Osteoblast (primary cell): ENCODE results near the gene PTPRD. TPM values are rescaled to one million over a fixed set of nuclear protein-coding genes. Genes with fewer than 3 reads are reported as not detected.

Experiments
- DNase-seq: peaks from one replicate; pipeline ENCODE4 v3.0.0; 2011; ENCODE audit warnings: low spot score, mixed read lengths; ENCODE audit not compliant: insufficient read length; ENCODE audit errors: missing footprints
- H2AFZ ChIP-seq: 2 replicates; pipeline ENCODE4 v1.6.0; 2011; ENCODE audit warnings: mild to moderate bottlenecking, low read length
- H3K27ac ChIP-seq: 2 replicates; pipeline ENCODE4 v1.5.1; 2011; ENCODE audit warnings: mild to moderate bottlenecking, low read depth, low read length, moderate library complexity
- H3K27me3 ChIP-seq: 2 replicates; pipeline ENCODE4 v1.6.0; 2012; ENCODE audit warnings: mild to moderate bottlenecking, control low read depth, inconsistent platforms, low read length, moderate library complexity; ENCODE audit not compliant: insufficient read depth
- H3K36me3 ChIP-seq: 2 replicates; pipeline ENCODE4 v1.5.1; 2011; ENCODE audit warnings: mild to moderate bottlenecking, low read length, control low read depth, moderate library complexity; ENCODE audit not compliant: insufficient read depth
- H3K4me1 ChIP-seq: 2 replicates; pipeline ENCODE4 v1.5.1; 2011; ENCODE audit warnings: mild to moderate bottlenecking, low read length, control low read depth, moderate library complexity; ENCODE audit not compliant: insufficient read depth
- H3K4me2 ChIP-seq: 2 replicates; pipeline ENCODE4 v1.6.0; 2011; ENCODE audit warnings: mild to moderate bottlenecking, low read length; ENCODE audit not compliant: insufficient read depth
- H3K4me3 ChIP-seq: fragments of 200-600 bp; sonication (generic); 3 replicates; pipeline ENCODE4 v1.5.1; 2012; ENCODE audit warnings: mild to moderate bottlenecking, low read length, inconsistent platforms; ENCODE audit not compliant: insufficient read depth
- H3K79me2 ChIP-seq: 2 replicates; pipeline ENCODE4 v1.6.0; 2012; ENCODE audit warnings: mild to moderate bottlenecking, low read length, control low read depth, inconsistent platforms; ENCODE audit not compliant: insufficient read depth
- H3K9me3 ChIP-seq: 2 replicates; pipeline ENCODE4 v1.5.1; 2011; ENCODE audit warnings: low read depth, low read length, control low read depth
- H4K20me1 ChIP-seq: 2 replicates; pipeline ENCODE4 v1.6.0; 2012; ENCODE audit warnings: mild to moderate bottlenecking, low read length, control low read depth; ENCODE audit not compliant: insufficient read depth
- total RNA-seq: library from RNA; depleted of rRNA; stranded (reverse); fragments of >200 nt; gene quantifications from 2 replicates; pipeline ENCODE4 v1.2.3, GENCODE V29; 2012
- TF ChIP-seq, protein P1 (sequence below): IDR thresholded peaks from 2 replicates; pipeline ENCODE4 v1.5.1; 2011; ENCODE audit warnings: mild to moderate bottlenecking, low read depth, low read length, moderate library complexity; ENCODE audit errors: extremely low read depth

Gene PTPRD
- total RNA-seq, 1 donor: 23.9 TPM

- Histone ChIP-seq H3K79me2 (no peaks in the 10 kb centered on the region), H3K4me1 (no peaks in the 10 kb centered on the region), H3K36me3 (no peaks in the 10 kb centered on the region), H3K27ac (no peak overlapping the region), H3K9me3 (peaks cover 6% of the 10 kb centered on the region), H2AFZ (no peak overlapping the region), H3K27me3 (no peaks in the 10 kb centered on the region), H3K4me3 (no peak overlapping the region), H3K4me2 (no peak overlapping the region), H4K20me1 (no peaks in the 10 kb centered on the region)
- DNase-seq: no peak
- TF ChIP-seq, protein P1, sequence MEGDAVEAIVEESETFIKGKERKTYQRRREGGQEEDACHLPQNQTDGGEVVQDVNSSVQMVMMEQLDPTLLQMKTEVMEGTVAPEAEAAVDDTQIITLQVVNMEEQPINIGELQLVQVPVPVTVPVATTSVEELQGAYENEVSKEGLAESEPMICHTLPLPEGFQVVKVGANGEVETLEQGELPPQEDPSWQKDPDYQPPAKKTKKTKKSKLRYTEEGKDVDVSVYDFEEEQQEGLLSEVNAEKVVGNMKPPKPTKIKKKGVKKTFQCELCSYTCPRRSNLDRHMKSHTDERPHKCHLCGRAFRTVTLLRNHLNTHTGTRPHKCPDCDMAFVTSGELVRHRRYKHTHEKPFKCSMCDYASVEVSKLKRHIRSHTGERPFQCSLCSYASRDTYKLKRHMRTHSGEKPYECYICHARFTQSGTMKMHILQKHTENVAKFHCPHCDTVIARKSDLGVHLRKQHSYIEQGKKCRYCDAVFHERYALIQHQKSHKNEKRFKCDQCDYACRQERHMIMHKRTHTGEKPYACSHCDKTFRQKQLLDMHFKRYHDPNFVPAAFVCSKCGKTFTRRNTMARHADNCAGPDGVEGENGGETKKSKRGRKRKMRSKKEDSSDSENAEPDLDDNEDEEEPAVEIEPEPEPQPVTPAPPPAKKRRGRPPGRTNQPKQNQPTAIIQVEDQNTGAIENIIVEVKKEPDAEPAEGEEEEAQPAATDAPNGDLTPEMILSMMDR: no peak
Measured at GRCh38 chr9:9997585-9997984, 615.2 kb downstream of the PTPRD start.

GRCh38 chr9:9996259-9996658, 616.5 kb downstream of the PTPRD start:
- Histone ChIP-seq H3K36me3 (no peaks in the 10 kb centered on the region), H3K79me2 (no peaks in the 10 kb centered on the region), H3K27ac (no peak overlapping the region), H3K4me2 (no peak overlapping the region), H2AFZ (no peak overlapping the region), H3K4me3 (no peak overlapping the region), H3K27me3 (no peaks in the 10 kb centered on the region), H4K20me1 (no peaks in the 10 kb centered on the region), H3K9me3 (peaks cover 6% of the 10 kb centered on the region), H3K4me1 (no peaks in the 10 kb centered on the region)
- no peak for DNase-seq
- TF ChIP-seq, protein P1: no peak

DNA sequence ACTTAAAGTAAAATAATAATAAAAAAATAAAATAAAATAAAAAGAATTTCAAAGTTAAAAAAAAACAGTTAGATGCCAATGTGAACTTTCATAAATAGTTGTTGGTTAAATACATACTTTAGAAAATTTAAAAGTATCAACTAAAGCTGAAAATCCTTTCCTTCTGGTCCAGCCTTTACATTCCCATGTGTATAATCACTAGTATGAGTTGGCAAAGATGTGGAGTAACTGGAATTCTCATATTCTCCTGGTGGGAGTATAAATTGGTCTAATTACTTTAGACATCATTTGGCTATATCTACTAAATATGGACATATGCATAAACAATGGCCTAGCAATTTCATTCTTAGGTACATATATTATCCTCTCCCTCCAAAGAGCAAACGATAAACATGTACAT, 619.9 kb downstream of the PTPRD start:
- Histone ChIP-seq H3K4me1 (no peaks in the 10 kb centered on the region), H3K9me3 (peaks cover 6% of the 10 kb centered on the region), H3K36me3 (no peaks in the 10 kb centered on the region), H3K27ac (no peak overlapping the region), H3K4me3 (no peak overlapping the region), H4K20me1 (no peaks in the 10 kb centered on the region), H3K4me2 (no peak overlapping the region), H3K27me3 (no peaks in the 10 kb centered on the region), H3K79me2 (no peaks in the 10 kb centered on the region), H2AFZ (no peak overlapping the region)
- TF ChIP-seq, protein P1: no peak
- no peak for DNase-seq

GRCh38 chr9:9973062-9973461, 639.7 kb downstream of the PTPRD start:
- no peak for DNase-seq
- TF ChIP-seq, protein P1: no peak
- Histone ChIP-seq H2AFZ (no peak overlapping the region), H3K36me3 (no peaks in the 10 kb centered on the region), H3K4me3 (no peak overlapping the region), H3K27ac (no peak overlapping the region), H3K4me1 (no peaks in the 10 kb centered on the region), H3K9me3 (no peaks in the 10 kb centered on the region), H4K20me1 (no peaks in the 10 kb centered on the region), H3K27me3 (no peaks in the 10 kb centered on the region), H3K4me2 (no peak overlapping the region), H3K79me2 (no peaks in the 10 kb centered on the region)
